Colon (tissue), 2 donors: Measurements from ENCODE around the gene AK5.

Experiments used
- FAIRE-seq: peaks from 2 replicates; lab custom pipeline; 2012; peaks lifted over from hg19 to GRCh38; lab: Jason Lieb, UNC
- donor health status: control.
- donor health status: control.

AK5 gene

DNA sequence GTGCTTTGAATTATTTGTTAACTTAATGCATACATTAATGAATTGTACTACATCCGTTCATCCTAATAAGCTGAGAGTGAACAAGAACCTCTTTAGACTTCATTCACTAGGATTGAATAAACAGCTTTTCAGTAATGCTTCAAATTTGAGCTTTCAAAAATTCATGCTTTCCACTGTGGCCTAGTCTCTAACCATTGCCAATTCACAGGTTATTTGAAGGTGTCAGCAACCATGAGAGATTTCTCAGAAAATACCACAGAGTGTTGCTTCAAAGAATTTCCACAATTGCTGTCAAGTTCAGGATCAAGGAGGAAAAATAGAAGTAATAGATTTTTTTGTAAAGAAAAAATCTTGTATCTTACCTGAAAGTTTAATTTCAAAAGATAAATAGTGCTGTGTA lies 72.7 kb downstream of the AK5 start:
- no peak for FAIRE-seq

DNA sequence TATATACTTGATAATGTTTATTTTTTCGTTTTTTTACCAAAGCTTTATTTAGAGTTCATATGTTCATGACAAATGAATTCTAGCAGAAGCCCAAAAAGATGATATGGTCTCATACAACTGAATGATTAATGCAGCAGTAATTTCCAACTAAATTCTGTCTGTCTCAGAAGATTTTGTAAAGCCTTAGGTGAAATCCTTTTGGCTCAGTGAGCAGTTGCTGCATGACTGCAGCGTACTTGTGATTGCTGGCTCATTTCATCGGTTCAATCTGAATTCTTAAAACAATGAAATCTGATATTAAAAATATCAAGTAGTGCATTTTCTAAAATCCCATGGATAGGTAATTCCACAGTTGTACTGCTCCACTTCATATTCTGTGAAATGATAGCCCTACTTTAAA lies 73.2 kb downstream of the AK5 start:
- FAIRE-seq: no peak

DNA sequence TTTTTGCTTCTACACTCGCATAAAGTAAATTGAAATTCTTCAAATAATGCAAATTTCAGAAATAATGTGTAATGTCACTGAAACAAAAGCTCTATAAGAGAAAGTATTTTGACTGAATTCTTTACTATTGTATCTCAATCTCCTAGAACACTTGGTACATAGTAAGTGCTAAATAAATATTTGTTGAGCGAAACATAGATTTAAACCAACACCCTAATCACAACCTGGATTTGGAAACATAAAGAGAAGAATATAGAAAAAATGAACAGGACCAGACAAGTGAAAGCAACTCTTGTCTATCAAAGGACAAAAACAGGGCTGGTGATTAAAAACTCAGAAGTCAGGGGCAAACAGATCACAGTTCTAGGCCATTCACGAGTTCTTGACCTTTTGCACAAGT lies 74.3 kb downstream of the AK5 start:
- no peak for FAIRE-seq

DNA sequence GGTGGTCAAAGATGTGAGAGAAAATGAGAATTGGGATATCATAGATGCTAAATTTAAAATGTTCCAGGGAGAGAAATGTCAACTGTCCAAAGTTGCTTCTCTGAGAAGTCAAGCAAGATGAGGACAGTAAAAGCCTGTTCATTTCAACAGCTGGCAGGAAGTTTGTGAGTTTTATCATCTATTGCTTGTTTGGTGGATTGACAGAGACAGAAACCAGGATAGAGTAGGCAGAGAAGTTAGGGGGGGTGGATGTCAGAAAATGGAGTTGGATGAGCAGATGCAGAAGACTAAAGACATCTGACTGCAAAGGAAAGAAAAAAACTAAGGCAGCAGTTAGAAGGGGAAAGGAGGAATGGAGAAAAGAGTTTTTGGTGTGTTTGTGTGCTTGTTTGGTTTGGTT lies 78.4 kb downstream of the AK5 start:
- no peak for FAIRE-seq

DNA sequence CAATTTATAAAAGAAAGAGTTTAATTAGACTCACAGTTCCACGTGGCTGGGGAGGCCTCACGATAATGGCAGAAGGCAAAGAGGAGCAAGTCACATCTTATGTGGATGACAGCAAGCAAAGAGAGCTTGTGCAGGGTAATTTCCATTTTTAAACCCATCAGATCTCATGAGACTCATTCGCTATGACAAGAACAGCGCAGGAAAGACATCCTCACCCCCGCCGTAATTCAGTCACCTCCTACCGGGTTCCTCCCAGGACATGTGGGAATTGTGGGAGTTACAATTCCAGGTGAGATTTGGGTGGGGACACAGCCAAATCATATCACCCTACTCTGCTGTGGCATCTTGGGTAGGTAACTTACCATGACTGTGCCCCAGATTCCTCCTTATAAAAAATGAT lies 79.8 kb downstream of the AK5 start:
- FAIRE-seq: no peak

DNA sequence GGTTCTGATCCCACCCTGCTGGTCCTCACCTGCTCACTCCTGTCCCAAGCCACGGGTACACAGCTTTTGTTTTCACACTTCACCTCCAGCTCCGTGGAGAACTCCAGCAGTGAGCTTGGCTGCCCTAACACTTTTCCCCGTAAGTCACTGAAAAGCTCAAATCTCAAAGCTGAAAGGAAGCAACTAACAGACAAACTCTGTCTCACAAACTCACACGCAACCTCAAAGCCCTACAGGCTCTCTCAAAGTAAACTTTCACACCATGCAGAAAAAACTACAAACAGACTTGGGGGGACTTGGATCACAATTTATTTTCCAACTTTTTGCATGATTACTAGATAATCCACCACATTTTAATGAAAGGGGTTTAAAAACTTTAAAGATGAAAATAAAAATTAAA lies 88.3 kb downstream of the AK5 start:
- FAIRE-seq: no peak

DNA sequence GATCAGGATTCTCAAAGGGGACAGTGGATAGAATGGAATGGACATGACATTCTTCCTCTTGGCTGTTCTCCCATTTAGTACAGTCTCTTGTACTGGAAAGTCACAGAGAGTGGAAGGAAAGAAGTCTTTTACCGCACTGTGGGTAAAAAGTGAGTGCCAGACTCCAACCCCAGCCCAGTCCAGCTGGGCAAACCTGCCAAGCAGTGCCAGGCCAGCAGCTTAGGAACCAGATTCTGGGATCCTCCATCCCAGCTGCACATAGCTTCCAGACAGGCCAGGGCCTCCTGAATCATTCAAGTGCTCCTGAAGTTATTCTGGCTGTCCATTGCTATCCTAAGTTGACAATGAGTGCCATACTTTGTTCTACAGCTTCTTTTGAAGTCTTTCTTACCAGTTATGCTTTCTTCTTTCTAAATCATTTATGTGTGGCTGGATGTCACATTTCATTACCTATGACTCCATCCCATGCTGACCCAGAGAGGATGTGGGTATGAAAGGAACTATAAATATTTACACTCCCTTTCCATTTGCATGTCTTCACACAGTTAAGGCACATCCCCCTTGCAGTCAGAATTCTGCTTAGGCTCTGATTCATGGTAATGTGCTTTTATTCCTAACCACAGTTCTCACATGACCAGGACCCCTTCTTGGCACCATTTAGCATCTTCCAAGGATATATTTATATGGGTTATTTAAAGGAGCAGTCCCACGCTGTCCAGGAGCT lies 88.9 kb downstream of the AK5 start:
- no peak for FAIRE-seq

DNA sequence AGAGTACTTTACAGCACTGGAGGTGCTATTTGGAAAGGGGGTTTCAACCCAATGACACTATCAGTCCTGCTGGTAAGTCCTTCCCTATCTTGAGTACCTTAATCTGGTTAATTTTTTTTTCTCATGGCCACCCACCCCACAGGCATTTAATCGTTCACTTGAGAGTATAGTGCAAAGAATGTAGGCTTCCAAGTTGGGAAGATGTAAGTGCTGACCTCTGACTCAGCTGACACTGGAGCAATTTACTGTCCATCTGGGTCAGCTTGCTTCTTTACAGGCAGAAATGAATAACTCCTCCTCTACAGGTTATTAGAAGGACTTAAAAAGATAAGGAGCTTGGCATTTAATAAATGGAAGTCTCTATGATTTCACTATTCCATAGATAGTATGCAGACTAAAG lies 89.6 kb downstream of the AK5 start:
- FAIRE-seq: no peak

DNA sequence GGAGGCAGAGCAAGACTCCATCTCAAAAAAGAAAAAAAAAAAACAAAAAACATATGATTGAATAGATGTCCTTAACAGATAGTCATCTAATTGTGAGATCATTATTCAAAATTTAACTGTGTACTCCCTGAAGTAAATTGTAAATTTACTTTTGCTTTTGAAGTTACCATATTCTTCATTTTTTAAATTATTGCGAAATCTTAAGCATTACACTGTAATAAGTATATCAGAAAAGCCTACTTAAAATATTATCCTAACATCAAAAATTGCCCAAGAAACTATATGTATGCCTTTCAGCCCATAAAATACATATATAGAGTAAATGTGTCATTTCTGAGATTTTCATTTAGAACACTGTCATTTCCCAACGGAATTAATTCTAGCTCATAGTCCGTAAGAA lies 91.9 kb downstream of the AK5 start:
- FAIRE-seq: no peak

DNA sequence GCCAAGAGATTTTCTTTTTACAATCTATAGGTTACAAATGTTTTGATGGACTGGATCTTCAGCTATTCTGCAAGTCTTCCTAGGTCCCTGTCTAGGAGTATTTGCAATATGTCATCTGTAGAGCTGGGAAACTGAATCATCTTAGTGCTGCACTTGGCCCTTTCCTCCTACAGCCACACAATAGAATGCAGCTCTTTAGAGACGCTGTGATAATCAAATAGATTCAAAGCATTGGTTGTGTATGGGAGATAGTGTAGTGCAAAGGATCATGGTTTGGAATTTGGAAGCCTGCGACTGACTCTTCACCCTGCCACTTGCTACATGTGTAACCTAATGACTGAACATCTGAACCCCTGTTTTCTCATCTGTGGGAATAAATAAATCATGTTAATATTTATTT lies 93.7 kb downstream of the AK5 start:
- FAIRE-seq: no peak

DNA sequence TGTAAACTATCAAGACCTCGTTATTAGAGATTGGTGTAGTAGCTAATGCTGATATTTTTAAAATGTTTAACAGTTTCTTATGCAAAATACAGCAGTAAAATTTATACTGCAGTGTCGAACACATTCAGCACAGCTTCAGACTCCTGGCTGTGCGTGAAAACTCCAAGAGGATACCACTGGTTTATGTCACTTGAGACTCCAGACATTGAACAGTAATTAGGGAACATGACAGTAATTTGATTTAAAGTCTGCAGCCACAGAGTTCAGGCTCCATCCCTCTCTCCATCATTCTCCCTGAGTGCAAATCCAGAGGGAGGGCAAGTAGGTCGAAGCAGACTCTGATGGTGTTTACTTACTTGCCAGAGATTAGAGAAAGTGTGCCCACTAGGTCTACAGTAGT lies 94.2 kb downstream of the AK5 start:
- no peak for FAIRE-seq

DNA sequence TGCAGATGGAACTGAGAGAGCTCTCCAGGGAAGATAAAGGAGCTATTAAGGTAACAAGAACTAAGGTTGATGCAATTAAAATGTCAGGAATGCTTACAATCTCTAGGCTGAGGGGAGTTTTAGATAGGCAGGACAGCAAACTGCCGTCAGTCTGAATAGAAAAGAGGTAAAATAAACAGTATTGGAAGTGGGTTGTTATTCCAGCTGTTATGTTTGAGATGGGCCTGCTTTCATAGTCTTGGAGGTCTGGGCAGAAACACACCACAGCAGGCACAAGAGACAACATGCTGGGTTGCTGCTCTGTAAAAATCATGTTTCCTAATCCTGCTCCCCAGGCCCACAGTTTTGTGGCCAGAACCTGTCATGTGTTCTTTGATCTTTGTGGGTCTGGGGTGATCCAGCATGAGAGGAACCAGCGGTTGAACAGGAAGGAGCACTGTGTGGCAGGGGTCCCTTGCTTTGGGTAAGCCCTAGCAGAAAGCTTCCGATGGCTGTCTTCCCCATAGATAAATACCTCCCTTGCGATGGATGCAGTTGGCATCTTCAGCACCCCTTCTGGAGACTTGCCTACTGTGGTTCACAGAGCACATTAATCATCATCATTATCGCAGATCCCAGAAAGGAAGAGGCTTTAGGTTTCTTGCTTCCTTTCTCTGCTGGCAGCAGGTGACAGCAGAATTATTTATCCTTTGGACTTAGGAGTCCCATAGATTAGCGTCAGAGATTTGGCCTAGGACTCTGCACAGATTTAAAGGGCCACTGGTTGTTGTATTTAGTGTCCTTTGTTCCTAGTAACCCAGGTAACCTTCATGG lies 97.1 kb downstream of the AK5 start:
- no peak for FAIRE-seq

DNA sequence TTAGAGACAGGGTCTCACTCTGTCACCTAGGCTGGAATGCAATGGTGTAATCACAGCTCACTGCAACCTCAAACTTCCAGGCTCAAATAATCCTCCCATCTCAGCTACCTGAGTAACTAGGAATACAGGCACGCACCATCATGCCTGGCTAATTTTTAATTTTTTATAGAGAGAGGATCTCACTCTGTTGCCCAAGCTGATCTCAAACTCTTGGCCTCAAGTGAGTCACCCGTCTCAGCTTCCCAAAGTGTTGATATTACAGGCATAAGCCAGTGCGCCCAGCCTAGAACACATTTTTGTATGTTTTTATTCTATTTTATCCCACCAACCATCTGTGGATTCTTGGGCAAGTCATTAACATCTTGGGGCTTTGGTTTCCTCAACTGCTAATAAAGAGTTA lies 100.5 kb downstream of the AK5 start:
- no peak for FAIRE-seq

DNA sequence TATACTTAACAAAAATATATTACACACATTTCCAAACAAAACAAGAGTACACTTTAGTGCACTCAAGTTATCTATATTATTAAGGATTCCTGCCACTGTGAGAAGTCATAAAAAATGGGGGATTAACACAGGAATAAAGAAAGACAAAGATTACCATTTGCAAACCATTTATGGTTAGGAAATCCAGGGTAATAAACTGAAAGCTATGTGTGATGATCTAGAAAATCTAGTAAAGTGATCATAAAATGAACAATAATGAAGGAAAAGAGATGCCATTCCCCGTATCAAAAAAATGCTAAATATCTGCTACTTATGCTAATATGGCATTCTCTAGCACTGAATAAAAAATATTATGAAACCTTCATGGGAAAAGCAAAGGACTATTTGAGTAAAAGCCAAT lies 101.4 kb downstream of the AK5 start:
- FAIRE-seq: no peak

DNA sequence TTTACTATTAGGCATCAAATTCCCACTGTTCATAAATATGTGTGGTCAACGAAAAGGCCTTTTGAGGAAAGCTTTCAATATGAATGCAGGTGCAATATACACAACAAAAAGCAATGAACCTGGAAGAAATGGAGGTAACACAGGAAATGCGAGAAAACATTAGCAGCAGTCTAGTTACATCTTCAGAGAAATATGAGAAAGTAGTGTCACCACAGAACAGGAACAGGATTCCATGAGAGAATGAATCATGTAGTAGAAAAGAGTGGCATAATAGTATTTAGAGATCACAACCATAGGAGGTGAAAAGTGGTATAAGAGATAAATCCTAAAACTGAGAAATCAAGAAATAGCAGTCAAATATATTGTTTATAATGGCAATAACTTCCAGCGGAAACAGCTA lies 103.7 kb downstream of the AK5 start:
- no peak for FAIRE-seq

DNA sequence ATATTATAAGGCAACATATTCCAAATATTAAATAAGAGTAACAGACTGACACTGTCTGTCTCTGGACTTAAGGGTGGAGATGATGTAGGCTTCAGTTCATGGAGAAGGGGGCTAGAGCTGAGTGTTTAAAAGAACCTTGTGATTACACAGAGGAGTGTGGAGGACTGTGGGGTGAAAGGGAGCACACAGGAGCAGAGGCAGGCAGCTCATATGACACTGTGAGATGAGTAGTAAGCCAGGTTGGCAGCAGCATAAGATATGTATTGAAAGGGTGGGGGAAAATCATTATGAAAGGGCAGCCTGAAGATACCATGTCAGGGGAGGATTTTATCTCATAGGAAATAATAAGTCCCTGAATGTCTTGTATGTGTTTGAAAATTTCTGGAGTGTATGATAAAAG lies 104.5 kb downstream of the AK5 start:
- FAIRE-seq: no peak

DNA sequence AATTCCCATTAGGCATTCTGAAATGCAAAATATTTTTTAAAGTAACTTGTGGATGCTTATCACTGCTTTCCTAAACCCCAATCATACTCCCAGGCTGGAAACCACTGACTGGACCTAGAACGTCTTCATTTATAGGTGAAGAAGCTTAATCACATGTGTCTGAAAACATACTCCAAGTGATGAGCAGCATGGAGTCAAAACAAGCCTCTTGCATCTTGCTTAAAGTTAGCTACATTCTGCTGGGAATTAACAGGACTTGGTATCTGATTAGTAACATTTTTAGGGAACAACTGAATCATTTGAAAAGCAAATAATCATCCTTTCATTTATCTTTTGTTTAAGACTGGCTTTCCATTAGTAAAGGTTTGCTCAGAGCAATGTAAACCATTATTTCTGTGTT lies 105.7 kb downstream of the AK5 start:
- no peak for FAIRE-seq

DNA sequence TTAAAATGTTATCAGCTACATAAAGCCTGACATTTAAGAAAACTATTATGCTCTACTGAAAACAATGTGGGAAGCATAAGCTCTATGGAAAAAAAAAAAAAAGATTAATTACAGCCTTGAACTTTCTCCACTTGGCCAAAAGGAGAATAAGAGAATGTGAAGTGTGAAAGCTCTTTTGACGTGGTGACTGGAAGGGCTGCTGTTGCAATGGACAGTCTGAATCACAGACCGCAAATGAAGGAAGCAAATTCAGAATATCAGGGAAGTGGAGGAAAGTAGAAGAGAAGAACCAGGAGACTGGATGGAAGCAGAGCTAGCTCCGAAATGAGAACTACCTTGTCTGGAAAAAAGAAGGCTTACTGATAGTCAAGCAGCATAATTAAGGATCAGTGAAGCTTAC lies 106.8 kb downstream of the AK5 start:
- FAIRE-seq: no peak

DNA sequence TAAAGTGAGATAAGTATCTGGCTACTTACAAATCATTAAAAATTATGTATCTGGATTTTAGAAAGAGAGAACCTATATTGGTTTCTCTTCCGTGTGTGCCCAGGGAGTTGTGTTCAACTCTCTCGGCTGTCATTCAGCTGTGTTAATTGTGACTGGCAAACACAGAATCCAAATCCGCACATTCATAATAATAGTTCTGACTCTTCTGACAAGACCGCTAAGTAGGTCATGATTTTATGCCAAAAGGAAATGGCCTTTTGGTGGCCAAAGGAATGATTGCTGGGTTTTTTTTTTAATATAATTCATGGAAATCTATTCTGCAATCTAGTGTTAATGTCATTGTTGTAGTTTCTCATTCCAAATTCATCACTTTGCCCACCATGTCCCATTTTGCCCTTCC lies 110.7 kb downstream of the AK5 start:
- no peak for FAIRE-seq

DNA sequence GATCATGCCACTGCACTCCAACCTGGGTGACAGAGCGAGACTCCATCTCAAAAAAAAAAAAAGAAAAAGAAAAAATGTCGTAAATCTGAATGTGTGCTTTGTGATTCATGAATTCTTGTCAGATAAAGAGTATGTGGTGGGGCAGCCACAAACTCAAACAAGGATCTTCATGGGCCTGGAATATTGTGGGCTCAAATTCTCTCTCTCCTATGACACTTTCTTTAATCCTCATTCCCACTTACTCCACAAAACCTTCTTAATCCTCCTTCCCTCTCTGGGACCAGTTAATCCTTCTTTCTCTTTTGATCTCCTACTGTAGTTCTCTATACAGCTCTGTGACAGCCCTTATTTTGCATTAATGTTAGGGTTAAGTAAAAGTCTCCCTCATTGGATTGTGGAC lies 112.3 kb downstream of the AK5 start:
- no peak for FAIRE-seq

DNA sequence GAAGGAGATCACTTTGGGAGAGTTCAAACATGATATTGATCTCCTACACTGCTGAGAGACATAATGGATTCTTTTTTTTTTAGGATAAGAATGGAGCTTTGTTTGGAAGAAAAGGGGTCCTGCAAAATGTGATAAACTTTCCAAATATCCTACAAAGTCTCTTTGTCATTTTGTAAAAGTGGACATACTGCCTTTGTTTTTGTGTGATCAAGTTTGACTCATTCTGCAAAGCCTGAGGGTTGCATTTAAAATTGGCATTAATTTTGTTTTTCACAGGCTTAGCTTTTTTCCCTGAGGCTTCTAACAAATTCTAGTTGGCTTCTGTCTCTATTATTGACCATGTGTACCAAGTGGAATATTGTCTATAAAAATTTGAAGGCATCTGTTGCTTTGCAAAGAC lies 113.2 kb downstream of the AK5 start:
- FAIRE-seq: no peak

DNA sequence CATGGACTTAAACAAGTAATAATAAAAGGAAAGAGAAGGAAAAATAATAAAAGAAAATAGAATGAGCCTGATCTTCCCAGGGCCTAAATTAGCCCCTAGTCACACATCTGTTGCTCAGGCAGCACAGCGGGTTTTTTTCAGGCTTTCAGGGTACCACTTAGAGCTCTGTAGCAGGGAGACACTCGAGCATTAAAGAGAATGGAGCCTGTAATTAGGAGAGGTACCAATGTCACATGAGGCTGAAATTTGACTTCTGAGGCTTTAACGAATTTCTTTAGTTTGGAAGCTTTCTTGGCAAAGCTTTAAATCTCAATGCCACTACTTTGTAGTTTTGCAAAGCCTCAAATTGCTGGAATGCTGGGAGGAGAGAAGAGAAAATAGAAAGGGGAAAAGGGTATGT lies 116.3 kb downstream of the AK5 start:
- FAIRE-seq: no peak

DNA sequence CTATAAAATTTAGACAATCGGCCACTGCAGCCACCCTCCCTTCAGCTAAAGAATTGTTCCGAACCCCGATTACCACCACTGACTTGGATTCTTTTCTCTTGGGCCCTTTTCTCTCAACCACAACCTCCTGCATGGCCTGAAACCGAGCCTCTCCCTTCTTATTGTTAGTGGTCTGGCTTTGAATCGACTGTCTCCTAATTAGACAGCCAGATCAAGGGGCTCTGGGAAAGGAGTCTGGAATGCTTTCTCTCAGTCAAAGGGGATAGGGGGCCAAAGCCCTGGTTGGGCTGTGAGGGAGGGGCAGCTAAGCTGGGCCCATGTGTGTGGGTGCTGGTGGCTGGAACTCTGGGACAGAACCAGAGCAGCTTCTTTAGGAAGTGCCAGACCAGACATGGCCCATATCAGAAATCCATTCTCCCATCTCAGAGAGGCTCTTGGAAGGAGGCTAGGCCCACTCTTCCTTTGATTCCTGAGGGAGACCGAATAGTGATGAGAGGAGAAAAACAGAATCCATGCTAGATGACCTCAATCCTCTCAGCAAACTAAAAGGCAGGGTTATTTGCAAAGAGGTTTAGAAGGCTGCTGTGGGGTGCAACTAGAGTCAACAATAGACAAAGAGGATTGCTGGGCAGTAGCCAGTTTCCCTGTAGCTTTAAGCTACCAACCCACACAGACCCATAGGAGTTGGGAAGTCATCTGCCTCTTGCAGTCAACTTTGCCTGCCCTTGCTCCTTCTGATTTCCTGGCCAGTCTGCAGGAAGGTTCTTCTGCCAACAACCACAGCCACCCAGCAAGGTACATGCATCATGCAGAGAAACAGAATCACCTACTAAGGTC lies 117.6 kb downstream of the AK5 start:
- FAIRE-seq: no peak
